ENCODE data around the gene FAM181A.

DNA sequence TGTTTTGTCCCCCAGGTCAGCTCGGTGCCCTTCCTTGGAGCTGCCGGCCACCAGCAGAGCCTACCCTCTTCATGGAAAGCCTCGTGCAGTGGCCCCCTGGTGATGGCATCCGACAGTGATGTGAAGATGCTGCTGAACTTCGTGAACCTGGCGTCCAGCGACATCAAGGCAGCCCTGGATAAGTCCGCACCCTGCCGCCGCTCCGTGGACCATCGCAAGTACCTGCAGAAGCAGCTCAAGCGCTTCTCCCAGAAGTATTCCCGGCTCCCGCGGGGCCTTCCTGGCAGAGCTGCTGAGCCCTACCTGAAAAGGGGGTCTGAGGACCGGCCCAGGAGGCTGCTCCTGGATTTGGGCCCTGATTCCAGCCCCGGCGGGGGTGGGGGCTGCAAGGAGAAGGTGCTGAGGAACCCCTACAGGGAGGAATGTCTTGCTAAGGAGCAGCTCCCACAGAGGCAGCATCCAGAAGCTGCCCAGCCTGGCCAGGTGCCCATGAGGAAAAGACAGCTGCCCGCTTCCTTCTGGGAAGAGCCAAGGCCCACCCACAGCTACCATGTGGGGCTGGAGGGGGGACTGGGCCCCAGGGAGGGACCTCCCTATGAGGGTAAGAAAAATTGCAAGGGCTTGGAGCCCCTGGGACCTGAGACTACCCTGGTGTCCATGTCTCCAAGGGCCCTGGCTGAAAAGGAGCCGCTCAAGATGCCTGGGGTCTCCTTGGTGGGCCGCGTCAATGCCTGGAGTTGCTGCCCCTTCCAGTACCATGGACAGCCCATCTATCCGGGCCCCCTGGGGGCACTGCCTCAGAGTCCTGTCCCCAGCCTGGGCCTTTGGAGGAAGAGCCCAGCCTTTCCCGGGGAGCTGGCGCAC lies 1.3 kb downstream of the FAM181A start:
- TF ChIP-seq EZH2 (IDR thresholded peaks at IDR 0.05; ENCODE audit: low read length, unreplicated experiment) (no peak), EZH2phosphoT487 (IDR thresholded peaks at IDR 0.05; ENCODE audit: borderline replicate concordance, low read length) (no peak)
- TF ChIP-seq, protein P1, sequence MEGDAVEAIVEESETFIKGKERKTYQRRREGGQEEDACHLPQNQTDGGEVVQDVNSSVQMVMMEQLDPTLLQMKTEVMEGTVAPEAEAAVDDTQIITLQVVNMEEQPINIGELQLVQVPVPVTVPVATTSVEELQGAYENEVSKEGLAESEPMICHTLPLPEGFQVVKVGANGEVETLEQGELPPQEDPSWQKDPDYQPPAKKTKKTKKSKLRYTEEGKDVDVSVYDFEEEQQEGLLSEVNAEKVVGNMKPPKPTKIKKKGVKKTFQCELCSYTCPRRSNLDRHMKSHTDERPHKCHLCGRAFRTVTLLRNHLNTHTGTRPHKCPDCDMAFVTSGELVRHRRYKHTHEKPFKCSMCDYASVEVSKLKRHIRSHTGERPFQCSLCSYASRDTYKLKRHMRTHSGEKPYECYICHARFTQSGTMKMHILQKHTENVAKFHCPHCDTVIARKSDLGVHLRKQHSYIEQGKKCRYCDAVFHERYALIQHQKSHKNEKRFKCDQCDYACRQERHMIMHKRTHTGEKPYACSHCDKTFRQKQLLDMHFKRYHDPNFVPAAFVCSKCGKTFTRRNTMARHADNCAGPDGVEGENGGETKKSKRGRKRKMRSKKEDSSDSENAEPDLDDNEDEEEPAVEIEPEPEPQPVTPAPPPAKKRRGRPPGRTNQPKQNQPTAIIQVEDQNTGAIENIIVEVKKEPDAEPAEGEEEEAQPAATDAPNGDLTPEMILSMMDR (conservative IDR thresholded peaks at IDR 0.05; ENCODE audit: low read depth, low read length): no peak
